Measurements from ENCODE around the gene BICD1. TPM values are rescaled to one million over a fixed set of nuclear protein-coding genes. Genes with fewer than 3 reads are reported as not detected.

BICD1 gene
- total RNA-seq, 1 donor from 2014 or later = 33.8 TPM

GRCh38 chr12:32102234-32102633, 4.4 kb upstream of the BICD1 start:
- Histone ChIP-seq H3K4me3 (no peak overlapping the region), H3K36me3 (no peaks in the 10 kb centered on the region), H3K27me3 (no peaks in the 10 kb centered on the region), H3K4me1 (peaks cover 0 to 2% of the 10 kb centered on the region in 2 donors), H3K9me3 (no peaks in the 10 kb centered on the region), H3K27ac (no peak overlapping the region)
- TF ChIP-seq CTCF (IDR thresholded peaks at IDR 0.05) = no peak
- DNase-seq (ENCODE audit: low spot score in 2 of 2) = no peak
- intact Hi-C loops (cut with DNase I) = loop anchor here (10.0 kb wide), 2 partner anchors 433 to 1923 kb away; partner anchors contain the start of gene ALG10

GRCh38 chr12:32104572-32105355, 1.9 kb upstream of the BICD1 start:
- TF ChIP-seq CTCF (IDR thresholded peaks at IDR 0.05) = no peak
- no peaks in the 10 kb centered on the region for H3K36me3 ChIP-seq
- H3K27ac ChIP-seq = no peak overlapping the region
- intact Hi-C loops (cut with DNase I) = loop anchor here (5.0 to 10.0 kb wide), 6 partner anchors 293 to 1920 kb away; partner anchors contain the start of genes ALG10, ETFBKMT, FGD4 and YARS2
- no peaks in the 10 kb centered on the region for H3K27me3 ChIP-seq
- no peaks in the 10 kb centered on the region for H3K9me3 ChIP-seq
- H3K4me3 ChIP-seq = no peak overlapping the region
- no peak for DNase-seq (ENCODE audit: low spot score in 2 of 2)
- H3K4me1 ChIP-seq = peaks cover 0 to 5% of the 10 kb centered on the region in 2 donors

GRCh38 chr12:32105986-32106516, 596 bp upstream of the BICD1 start:
- Histone ChIP-seq H3K36me3 (no peaks in the 10 kb centered on the region), H3K27ac (peak overlapping the region; percentile 86 to 95), H3K4me1 (peaks cover 0 to 5% of the 10 kb centered on the region in 2 donors), H3K27me3 (no peaks in the 10 kb centered on the region), H3K4me3 (peak overlapping the region; percentile 76 to 99), H3K9me3 (no peaks in the 10 kb centered on the region)
- no peak for DNase-seq (ENCODE audit: low spot score in 2 of 2)
- TF ChIP-seq CTCF (IDR thresholded peaks at IDR 0.05) = no peak
- intact Hi-C loops (cut with DNase I) = loop anchor here (1.0 to 10.0 kb wide), 9 partner anchors 147 to 1919 kb away; partner anchors contain the start of genes ALG10, AMN1, ETFBKMT and FGD4

GRCh38 chr12:32107359-32108267, 966 bp downstream of the BICD1 start:
- Histone ChIP-seq H3K4me1 (peaks cover 0 to 5% of the 10 kb centered on the region in 2 donors), H3K4me3 (peak overlapping the region; percentile 76 to 99), H3K27ac (peak overlapping the region; percentile 86 to 95), H3K9me3 (no peaks in the 10 kb centered on the region), H3K27me3 (no peaks in the 10 kb centered on the region), H3K36me3 (no peaks in the 10 kb centered on the region)
- DNase-seq (ENCODE audit: low spot score in 2 of 2) = no peak
- TF ChIP-seq CTCF (IDR thresholded peaks at IDR 0.05) = no peak
- intact Hi-C loops (cut with DNase I) = loop anchor here (1.0 to 10.0 kb wide), 9 partner anchors 8 to 1917 kb away; partner anchors contain the start of genes ALG10, AMN1, ETFBKMT and FGD4

GRCh38 chr12:32108787-32109186, 2.1 kb downstream of the BICD1 start:
- H3K9me3 ChIP-seq = no peaks in the 10 kb centered on the region
- H3K27ac ChIP-seq = no peak overlapping the region
- peaks cover 0 to 5% of the 10 kb centered on the region in 2 donors for H3K4me1 ChIP-seq
- no peaks in the 10 kb centered on the region for H3K27me3 ChIP-seq
- no peaks in the 10 kb centered on the region for H3K36me3 ChIP-seq
- DNase-seq (ENCODE audit: low spot score in 2 of 2) = no peak
- peak overlapping the region; percentile 41 to 76 for H3K4me3 ChIP-seq
- intact Hi-C loops (cut with DNase I) = loop anchor here (5.0 to 10.0 kb wide), 6 partner anchors 289 to 1916 kb away; partner anchors contain the start of genes ALG10, ETFBKMT, FGD4 and YARS2
- TF ChIP-seq CTCF (IDR thresholded peaks at IDR 0.05) = no peak

Measured in ascending aorta (tissue), 2 donors.